Common myeloid progenitor, CD34-positive (primary cell): ENCODE data around the gene FPR2.

Experiments
- CTCF ChIA-PET: fragments of 350-600 bp; sonication (Branson Sonifier 250); formaldehyde crosslinking; loops from one replicate; lab custom pipeline; 2021; ENCODE audit warnings: antibody characterized with exemption; lab: Charles Lee
- POLR2A ChIA-PET: fragments of 350-600 bp; sonication (Branson Sonifier 250); formaldehyde crosslinking; loops from one replicate; lab custom pipeline; 2021; ENCODE audit warnings: antibody characterized with exemption; lab: Charles Lee
- DNase-seq, 3 donors: peaks; one replicate each; pipeline versions ENCODE4 v3.0.0 to v3.0.0-alpha.2; 2013
- H3K27ac ChIP-seq, 2 experiments: 1 replicate in 1 of 2; 2 replicates in 1 of 2; pipeline ENCODE4 v1.7.0; 2013; ENCODE audit warnings: inconsistent platforms in 2 of 2, low read length in 2 of 2, mild to moderate bottlenecking in 2 of 2, low read depth in 1 of 2, moderate library complexity in 1 of 2; ENCODE audit not compliant: severe bottlenecking in 2 of 2, insufficient read depth in 1 of 2, poor library complexity in 1 of 2
- H3K27me3 ChIP-seq, 5 experiments: replicated peaks in 2 of 5; 1 replicate in 3 of 5; 2 replicates in 2 of 5; pipeline versions ENCODE4 v1.6.1 to v1.7.0; 2013; ENCODE audit warnings: low read length in 4 of 5, mild to moderate bottlenecking in 2 of 5, moderate library complexity in 2 of 5, inconsistent platforms in 1 of 5; ENCODE audit not compliant: insufficient read depth in 5 of 5, control insufficient read depth in 4 of 5
- H3K36me3 ChIP-seq, 4 experiments: 1 replicate in 2 of 4; 2 replicates in 2 of 4; pipeline versions ENCODE4 v1.6.1 to v1.7.0; 2013; ENCODE audit warnings: low read length in 3 of 4, control low read depth in 1 of 4, mild to moderate bottlenecking in 1 of 4; ENCODE audit not compliant: control insufficient read depth in 4 of 4, insufficient read depth in 4 of 4
- H3K4me1 ChIP-seq, 4 experiments: 1 replicate in 3 of 4; 2 replicates in 1 of 4; pipeline versions ENCODE4 v1.6.1 to v1.7.1; 2013; ENCODE audit warnings: low read length in 3 of 4, mild to moderate bottlenecking in 3 of 4, control low read depth in 1 of 4, inconsistent platforms in 1 of 4, moderate library complexity in 1 of 4; ENCODE audit not compliant: control insufficient read depth in 4 of 4, insufficient read depth in 4 of 4; ENCODE audit errors: control extremely low read depth in 1 of 4
- H3K4me3 ChIP-seq, 7 experiments: 1 replicate in 4 of 7; 2 replicates in 3 of 7; pipeline versions ENCODE4 v1.5.1 to v1.7.0; 2013; ENCODE audit warnings: mild to moderate bottlenecking in 7 of 7, low read length in 6 of 7, moderate library complexity in 6 of 7, inconsistent platforms in 2 of 7, low read depth in 2 of 7, control low read depth in 1 of 7; ENCODE audit not compliant: insufficient read depth in 4 of 7, control insufficient read depth in 1 of 7; ENCODE audit errors: extremely low read depth in 1 of 7
- H3K9me3 ChIP-seq, 5 experiments: 1 replicate in 4 of 5; 2 replicates in 1 of 5; pipeline versions ENCODE4 v1.6.1 to v1.7.1; 2013; ENCODE audit warnings: low read length in 4 of 5, mild to moderate bottlenecking in 2 of 5, inconsistent platforms in 1 of 5, low read depth in 1 of 5, moderate library complexity in 1 of 5; ENCODE audit not compliant: control insufficient read depth in 4 of 5, insufficient read depth in 2 of 5; ENCODE audit errors: control extremely low read depth in 1 of 5
- WGBS: methylation state at CpG from one replicate; pipeline ENCODE4 v1.1.5; 2013; ENCODE audit not compliant: insufficient coverage; 5-methylcytosine and 5-hydroxymethylcytosine counted together

FPR2 gene

GRCh38 chr19:51739466-51740213, 21.3 kb upstream of the FPR2 start:
- DNase-seq: peak in 1 of 3 donors; percentile 24
- Histone ChIP-seq H3K4me1 (peaks cover 4 to 23% (median 7%) of the 10 kb centered on the region in 4 experiments), H3K27me3 (peaks cover 0 to 27% (median 9%) of the 10 kb centered on the region in 5 experiments), H3K9me3 (no peaks in the 10 kb centered on the region), H3K36me3 (no peaks in the 10 kb centered on the region), H3K27ac (no peak overlapping the region), H3K4me3 (no peak overlapping the region)
- WGBS: 86% methylated on average over 9 of the region's 13 CpGs
- POLR2A ChIA-PET: no interaction called here
- CTCF ChIA-PET: no interaction called here

DNA sequence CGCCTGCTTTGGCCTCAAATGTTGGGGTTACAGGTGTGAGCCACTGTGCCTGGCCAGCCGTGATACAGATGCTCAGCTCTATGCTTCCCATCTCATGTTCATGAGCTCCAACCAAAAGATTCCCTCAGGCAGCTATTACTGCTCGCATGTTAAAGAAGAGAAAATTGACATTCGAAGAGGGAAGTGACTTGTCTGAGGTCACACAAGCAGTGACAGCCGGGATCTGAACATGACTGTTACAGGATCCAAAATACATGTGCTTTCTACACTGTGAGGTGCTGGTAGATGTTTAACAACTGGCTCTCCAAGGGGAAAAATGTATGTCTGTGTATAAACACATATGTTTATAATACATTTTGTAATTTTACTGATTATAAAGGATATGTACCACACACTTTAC, 20.6 kb upstream of the FPR2 start:
- WGBS: 78% methylated on average over 2 of the region's 5 CpGs
- peaks cover 0 to 28% (median 9%) of the 10 kb centered on the region in 5 experiments for H3K27me3 ChIP-seq
- DNase-seq: peak in 1 of 3 donors; percentile 14
- H3K4me3 ChIP-seq: no peak overlapping the region
- POLR2A ChIA-PET: no interaction called here
- no peaks in the 10 kb centered on the region for H3K9me3 ChIP-seq
- no peaks in the 10 kb centered on the region for H3K36me3 ChIP-seq
- CTCF ChIA-PET: no interaction called here
- H3K27ac ChIP-seq: no peak overlapping the region
- peaks cover under 1 to 19% (median 7%) of the 10 kb centered on the region in 4 experiments for H3K4me1 ChIP-seq

DNA sequence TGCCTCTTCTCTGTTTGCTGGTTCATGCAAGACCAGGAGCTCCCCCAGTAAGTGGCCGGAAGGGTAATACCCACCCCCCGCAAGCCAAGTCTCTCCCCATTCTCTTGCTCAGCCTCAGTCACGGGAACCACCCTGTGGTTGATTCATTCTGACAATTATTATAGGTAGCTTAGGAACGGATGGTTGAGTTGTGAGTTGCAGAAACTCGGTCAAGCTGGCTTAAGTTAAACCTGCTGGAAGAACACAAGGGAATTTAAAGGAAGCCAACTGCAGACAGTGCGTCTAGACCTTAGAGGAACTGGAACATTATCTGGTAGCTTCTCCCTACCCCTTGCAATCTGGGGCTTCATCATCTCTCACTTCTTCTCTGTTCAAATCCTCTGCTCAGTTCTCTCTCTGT, 18.2 kb upstream of the FPR2 start:
- H3K4me1 ChIP-seq: peaks cover 0 to 5% (median 0%) of the 10 kb centered on the region in 4 experiments
- H3K9me3 ChIP-seq: no peaks in the 10 kb centered on the region
- WGBS: 52% methylated on average over 3 of the region's 6 CpGs
- POLR2A ChIA-PET: interaction anchor here (0.7 kb wide), 1 partner anchor 438 kb away, joined by 4 read pairs; no protein-coding TSS in a partner anchor
- H3K27me3 ChIP-seq: peaks cover 0 to 18% (median 2%) of the 10 kb centered on the region in 5 experiments
- H3K4me3 ChIP-seq: no peak overlapping the region
- H3K36me3 ChIP-seq: no peaks in the 10 kb centered on the region
- H3K27ac ChIP-seq: no peak overlapping the region
- CTCF ChIA-PET: interaction anchor here (1.2 to 1.3 kb wide), 2 partner anchors 9 to 35 kb away, joined by 4 read pairs; partner anchors contain the start of gene FPR1
- DNase-seq: no peak

GRCh38 chr19:51743405-51743804, 17.6 kb upstream of the FPR2 start:
- Histone ChIP-seq H3K4me1 (peaks cover 0 to 5% (median 0%) of the 10 kb centered on the region in 4 experiments), H3K27ac (no peak overlapping the region), H3K36me3 (no peaks in the 10 kb centered on the region), H3K9me3 (no peaks in the 10 kb centered on the region), H3K27me3 (peaks cover 0 to 18% (median 2%) of the 10 kb centered on the region in 5 experiments), H3K4me3 (no peak overlapping the region)
- ChIA-PET POLR2A (no interaction called here), CTCF (interaction anchor here (1.2 to 1.3 kb wide), 2 partner anchors 8 to 34 kb away, joined by 4 read pairs; partner anchors contain the start of gene FPR1)
- 100% methylated on average over 3 of the region's 3 CpGs for WGBS
- no peak for DNase-seq

DNA sequence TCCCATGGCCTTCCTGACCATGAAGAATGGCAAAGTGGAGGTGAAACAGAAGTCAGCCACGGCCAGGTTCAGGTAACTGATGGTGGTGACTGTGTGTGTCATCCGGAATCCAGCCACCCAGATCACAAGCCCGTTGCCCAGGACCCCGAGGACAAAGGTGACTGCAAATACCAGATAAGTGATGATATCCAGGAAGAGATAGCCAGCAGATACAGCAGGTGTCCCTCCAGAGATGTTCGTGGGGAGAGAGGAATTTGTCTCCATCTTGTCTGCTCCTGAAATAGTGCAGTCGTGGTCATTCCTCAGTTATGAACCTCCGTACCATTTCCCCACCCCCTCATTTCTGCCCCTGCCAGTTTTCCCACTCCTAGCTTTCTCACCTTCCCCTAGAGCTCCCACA, 14.2 kb upstream of the FPR2 start:
- H3K9me3 ChIP-seq: no peaks in the 10 kb centered on the region
- CTCF ChIA-PET: no interaction called here
- no peaks in the 10 kb centered on the region for H3K36me3 ChIP-seq
- 93% methylated on average over 5 of the region's 7 CpGs for WGBS
- H3K27ac ChIP-seq: no peak overlapping the region
- peaks cover 0 to 9% (median 2%) of the 10 kb centered on the region in 5 experiments for H3K27me3 ChIP-seq
- POLR2A ChIA-PET: no interaction called here
- DNase-seq: no peak
- H3K4me3 ChIP-seq: no peak overlapping the region
- H3K4me1 ChIP-seq: peaks cover 0 to 5% (median 0%) of the 10 kb centered on the region in 4 experiments

DNA sequence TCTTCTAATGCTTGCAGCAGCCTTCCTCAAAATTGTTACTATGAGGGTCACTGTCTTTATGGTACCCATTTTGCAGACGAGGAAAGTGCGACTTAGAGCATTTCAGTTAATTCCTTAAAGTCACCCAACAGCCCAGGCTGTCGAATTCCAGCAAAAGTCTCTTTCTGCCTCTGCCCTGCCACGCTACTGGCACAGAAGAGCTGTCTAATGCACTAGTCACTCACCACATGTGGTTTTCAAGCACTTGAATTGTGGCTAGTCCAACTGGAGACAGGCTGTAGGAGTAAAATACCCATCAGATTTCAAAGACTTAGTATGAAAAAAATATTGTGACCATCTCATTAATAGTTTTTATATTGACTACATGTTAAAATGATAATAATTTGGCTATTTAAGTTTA, 11.0 kb upstream of the FPR2 start:
- 100% methylated on average over 3 of the region's 4 CpGs for WGBS
- Histone ChIP-seq H3K27ac (no peak overlapping the region), H3K4me3 (peak overlapping the region in 1 of 7 experiments; percentile 25), H3K9me3 (no peaks in the 10 kb centered on the region), H3K27me3 (peaks cover 0 to 2% (median 0%) of the 10 kb centered on the region in 5 experiments), H3K36me3 (no peaks in the 10 kb centered on the region), H3K4me1 (peaks cover 0 to 12% (median 0%) of the 10 kb centered on the region in 4 experiments)
- no peak for DNase-seq
- CTCF ChIA-PET: no interaction called here
- POLR2A ChIA-PET: no interaction called here
